Measurements from ENCODE around the gene PRR12. TPM values are rescaled to one million over a fixed set of nuclear protein-coding genes. Genes with fewer than 3 reads are reported as not detected.

PRR12 gene
- total and polyA plus RNA-seq, 9 of the 15 experiments (the other 6 are each of a cell fraction or from before 2014, with no cell fraction given) = 0.01 to 21.1 (median 0.98) TPM

- TF ChIP-seq E2F8 (IDR thresholded peaks at IDR 0.05; ENCODE audit: low read depth, partially characterized antibody) (no peak), HIVEP1 (CRISPR knock-in tag; IDR thresholded peaks at IDR 0.05) (no peak), ARID3B (CRISPR knock-in tag; IDR thresholded peaks at IDR 0.05; ENCODE audit: borderline replicate concordance) (no peak), CBFB (CRISPR knock-in tag; IDR thresholded peaks at IDR 0.05) (no peak)
Measured at GRCh38 chr19:49573425-49573824, 17.6 kb upstream of the PRR12 start (continued).

- POLR2A ChIA-PET = interaction anchor here (1.2 to 1.7 kb wide), 3 partner anchors 16 to 85 kb away, joined by 4 to 9 read pairs (median 6); partner anchors contain the start of genes PRR12 and RPS11
- intact Hi-C loops (cut with micrococcal nuclease) = loop anchor here (5.0 kb wide), 1 partner anchor 103 kb away; the partner anchor contains the start of gene PRMT1
- TF ChIP-seq MAFF (IDR thresholded peaks at IDR 0.05; ENCODE audit: low read length) (peak; percentile 58), C11orf30 (IDR thresholded peaks at IDR 0.05; ENCODE audit: low read depth) (peak; percentile 82), ZNF707 (CRISPR knock-in tag; conservative IDR thresholded peaks at IDR 0.05) (peak; percentile 78), ZNF316 (IDR thresholded peaks at IDR 0.05) (peak; percentile 89), MAFG (tag; conservative IDR thresholded peaks at IDR 0.05) (peak; percentile 72), ILF3 (IDR thresholded peaks at IDR 0.05; ENCODE audit: borderline replicate concordance) (no peak), MAFK (IDR thresholded peaks at IDR 0.05; ENCODE audit: low read length) (peak; percentile 55), ZKSCAN3 (CRISPR knock-in tag; IDR thresholded peaks at IDR 0.05) (no peak), ZBTB12 (CRISPR knock-in tag; IDR thresholded peaks at IDR 0.05) (no peak)
- H2AFZ ChIP-seq (ENCODE audit: low read depth, low read length) = no peak overlapping the region
- DNase-seq (ENCODE audit: extremely low read depth in 1 of 4, low spot score in 3 of 4) (no peak), ATAC-seq (no peak), FAIRE-seq (no peak)
- H3K36me3 ChIP-seq (ENCODE audit: control insufficient read depth, insufficient read depth, low read length) = peaks cover 32% of the 10 kb centered on the region; the same call in 2 of the 3 replicates
- WGBS (ENCODE audit: insufficient coverage, low coverage, missing lambda C conversion rate) = 94% methylated on average over 2 of the region's 2 CpGs
- H3K4me1 ChIP-seq (replicated peaks in 1 of 2; ENCODE audit: control insufficient read depth in 2 of 2, insufficient read depth in 2 of 2, low read length in 2 of 2) = peaks cover 14 to 17% of the 10 kb centered on the region in 2 experiments
- no peak overlapping the region for H3K4me3 ChIP-seq
- H3K27ac ChIP-seq (ENCODE audit: extremely low read depth, low read depth, low read length) = no peak overlapping the region
- BruUV-seq (replicated peaks) = no TSS peak
- no peaks in the 10 kb centered on the region for H3K9me3 ChIP-seq (replicated peaks; ENCODE audit: control insufficient read depth, insufficient read depth, low read depth, low read length)
- H4K20me1 ChIP-seq (replicated peaks; ENCODE audit: control insufficient read depth, insufficient read depth, low read length) = no peaks in the 10 kb centered on the region
- no peak overlapping the region for H3K4me2 ChIP-seq (ENCODE audit: insufficient read depth, low read length)
- CTCF ChIA-PET (ENCODE audit: low intra/inter-chr PET ratio) = no interaction called here
- H3K9ac ChIP-seq (ENCODE audit: insufficient read depth in 1 of 2, low read depth in 2 of 2, low read length in 2 of 2) = peak overlapping the region in 1 of 2 experiments; percentile 72; a peak in 1 of 4 replicates
- in situ Hi-C loops (cut with MboI) = no loop called here
- H3K9me1 ChIP-seq (ENCODE audit: control insufficient read depth, insufficient read depth, low read length) = no peaks in the 10 kb centered on the region
- peaks cover 50% of the 10 kb centered on the region for H3K79me2 ChIP-seq (ENCODE audit: control insufficient read depth, insufficient read depth, low read length)
- H3K27me3 ChIP-seq (ENCODE audit: control insufficient read depth in 2 of 2, insufficient read depth in 2 of 2, low read length in 2 of 2) = no peaks in the 10 kb centered on the region
Measured at GRCh38 chr19:49574206-49574755, 16.7 kb upstream of the PRR12 start.

All from K562 (cell line).